ENCODE data around the gene TEN1. TPM values are rescaled to one million over a fixed set of nuclear protein-coding genes. Genes with fewer than 3 reads are reported as not detected.

TEN1 gene
- total and polyA plus RNA-seq, 2 of the 4 experiments (the other 2 are of a cell fraction) = 14.7 to 17.9 TPM

- Histone ChIP-seq H2AK9ac (replicated peaks; ENCODE audit: low read depth, low read length, poor library complexity) (no peak overlapping the region), H3K14ac (replicated peaks; ENCODE audit: low read depth, low read length) (peak overlapping the region; percentile 50; the same call in 1 of the 2 replicates), H3K36me3 (ENCODE audit: control insufficient read depth, insufficient read depth, low read length) (peaks cover 4% of the 10 kb centered on the region; the same call in 1 of the 2 replicates), H3K23ac (ENCODE audit: low read depth, low read length) (0 out of 2 replicates have a peak overlapping the region, but pooled peaks have one; percentile 52), H4K20me1 (ENCODE audit: insufficient read depth, low read length) (0 out of 2 replicates have a peak, but pooled peaks cover 3% of the 10 kb centered on the region), H2AK5ac (ENCODE audit: low read depth, low read length) (no peak overlapping the region), H3K27ac (ENCODE audit: insufficient read depth, low read length) (no peak overlapping the region), H2BK15ac (ENCODE audit: low read depth, low read length) (no peak overlapping the region), H3K4me1 (ENCODE audit: control insufficient read depth, insufficient read depth, low read length) (peaks cover 3% of the 10 kb centered on the region; the same call in 1 of the 2 replicates), H4K8ac (ENCODE audit: low read depth in 2 of 2, low read length in 2 of 2) (no peak overlapping the region), H3K79me1 (ENCODE audit: low read depth in 1 of 2, low read length in 2 of 2) (peaks cover 22 to 67% of the 10 kb centered on the region in 2 experiments), H3K9me1 (ENCODE audit: insufficient read depth, low read length) (peaks cover 2% of the 10 kb centered on the region), H4K5ac (ENCODE audit: low read depth, low read length) (no peak overlapping the region), H3K4me2 (ENCODE audit: low read depth, low read length) (peak overlapping the region; percentile 74), H2BK20ac (ENCODE audit: low read depth, low read length) (no peak overlapping the region), H3K27me3 (ENCODE audit: control insufficient read depth, insufficient read depth, low read length) (no peaks in the 10 kb centered on the region), H3K9me3 (ENCODE audit: control insufficient read depth, insufficient read depth, low read length) (no peaks in the 10 kb centered on the region), H3K4me3 (ENCODE audit: insufficient read depth, low read depth, low read length) (no peak overlapping the region), H2AFZ (replicated peaks; ENCODE audit: low read length, poor library complexity) (no peak overlapping the region), H3K4ac (ENCODE audit: low read depth, low read length) (no peak overlapping the region), H4K91ac (ENCODE audit: insufficient read depth, low read depth, low read length) (no peak overlapping the region), H3K56ac (ENCODE audit: extremely low read depth, insufficient read depth, low read length) (no peak overlapping the region), H3K18ac (ENCODE audit: low read depth, low read length) (no peak overlapping the region), H2BK5ac (ENCODE audit: low read depth, low read length, poor library complexity, severe bottlenecking) (no peak overlapping the region), H2BK120ac (ENCODE audit: low read depth, low read length) (no peak overlapping the region), H3K9ac (ENCODE audit: low read depth, low read length) (no peak overlapping the region)
- DNase-seq (peak; percentile 23), ATAC-seq (ENCODE audit: low read depth) (no peak)
- in situ Hi-C loops (cut with MboI; ENCODE audit: low sequenced_read_pairs) (no loop called here), intact Hi-C loops (cut with micrococcal nuclease) (no loop called here), dilution Hi-C loops (cut with HindIII; ENCODE audit: low sequenced_read_pairs, unreplicated experiment) (no loop called here)
- POLR2A ChIA-PET (ENCODE audit: unreplicated experiment) = interaction anchor here (0.7 kb wide), 1 partner anchor 35 kb away, joined by 3 read pairs; no protein-coding TSS in a partner anchor
- no TSS peak for BruUV-seq (replicated peaks)
- CTCF ChIA-PET = interaction anchor here (1.2 kb wide), 1 partner anchor 14 kb away, joined by 3 read pairs; no protein-coding TSS in a partner anchor
- WGBS, 2 experiments (ENCODE audit: extremely low coverage in 2 of 2, insufficient read length in 1 of 2) = 39% methylated on average over 3 of the region's 9 CpGs; no CpG with 5 or more reads in 1 of the 2 experiments
- TF ChIP-seq MXI1 (IDR thresholded peaks at IDR 0.05; ENCODE audit: borderline replicate concordance, low read depth, low read length) (no peak), NFE2L2 (IDR thresholded peaks at IDR 0.05; ENCODE audit: low read depth, low read length) (no peak), POLR2A (IDR thresholded peaks at IDR 0.05; ENCODE audit: low read depth, low read length) (no peak), MAZ (IDR thresholded peaks at IDR 0.05; ENCODE audit: borderline replicate concordance, low read depth, low read length) (no peak), RCOR1 (IDR thresholded peaks at IDR 0.05; ENCODE audit: insufficient replicate concordance, low read length) (no peak), BHLHE40 (IDR thresholded peaks at IDR 0.05; ENCODE audit: low read depth, low read length) (no peak), MAFK (IDR thresholded peaks at IDR 0.05; ENCODE audit: low read depth, low read length) (no peak), RFX5 (IDR thresholded peaks at IDR 0.05; ENCODE audit: low read depth, low read length) (no peak), SMC3 (IDR thresholded peaks at IDR 0.05; ENCODE audit: low read depth, low read length) (no peak), CTCF (conservative IDR thresholded peaks at IDR 0.05; ENCODE audit: low read depth, low read length) (no peak), CHD1 (IDR thresholded peaks at IDR 0.05; ENCODE audit: low read depth, low read length) (no peak), FOS (IDR thresholded peaks at IDR 0.05; ENCODE audit: low read depth, low read length) (no peak), CEBPB (IDR thresholded peaks at IDR 0.05; ENCODE audit: low read depth, low read length) (no peak; the same call in 1 of the 2 replicates), ELK1 (IDR thresholded peaks at IDR 0.05; ENCODE audit: borderline replicate concordance, low read depth, low read length) (no peak), USF2 (IDR thresholded peaks at IDR 0.05; ENCODE audit: low read depth, low read length) (no peak)
Measured at GRCh38 chr17:75976175-75976848, 2.7 kb upstream of the TEN1 start.
